ENCODE data around the gene FAM168B.
"Not testable (repeated sequence)": the region's sequence is repeated elsewhere in the genome, so short reads cannot be mapped to it uniquely, and the experiment has no call there.

FAM168B gene

DNA sequence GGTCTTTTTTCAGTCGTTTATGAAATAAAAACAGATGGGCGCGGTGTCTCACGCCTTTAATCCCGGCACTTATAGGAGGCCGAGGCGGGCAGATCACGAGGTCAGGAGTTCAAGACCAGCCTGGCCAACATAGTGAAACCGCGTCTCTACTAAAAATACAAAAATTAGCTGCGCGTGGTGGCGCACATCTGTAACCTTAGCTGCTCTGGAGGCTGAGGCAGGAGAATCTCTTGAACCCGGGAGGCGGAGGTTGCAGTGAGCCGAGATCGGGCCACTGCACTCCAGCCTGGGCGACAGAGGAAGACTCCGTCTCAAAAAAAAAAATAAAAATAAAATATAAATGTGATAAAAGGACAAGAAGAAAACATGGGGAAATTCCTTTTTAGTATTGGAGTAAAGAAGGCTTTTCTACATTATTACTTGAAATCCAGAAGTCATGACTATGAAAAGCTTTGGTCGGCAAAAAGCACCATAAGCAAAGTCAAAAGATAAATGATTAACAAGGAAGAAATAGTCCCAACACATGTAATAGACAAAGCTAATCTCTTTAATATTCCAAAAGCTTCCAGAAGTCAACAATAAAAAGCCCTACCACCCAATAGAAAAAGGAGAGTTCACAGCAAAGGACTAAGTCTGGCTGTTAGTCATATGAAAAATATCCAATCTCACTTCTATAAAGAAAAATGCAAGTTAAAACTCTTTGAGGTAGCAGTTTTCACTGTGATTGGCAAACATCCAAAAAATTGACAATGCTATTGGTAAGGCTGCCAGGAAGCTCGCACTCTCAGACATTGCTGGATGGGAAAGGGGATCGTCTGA lies 1.4 kb upstream of the FAM168B start:
- peak; percentile 51 for DNase-seq (ENCODE audit: low spot score)

DNA sequence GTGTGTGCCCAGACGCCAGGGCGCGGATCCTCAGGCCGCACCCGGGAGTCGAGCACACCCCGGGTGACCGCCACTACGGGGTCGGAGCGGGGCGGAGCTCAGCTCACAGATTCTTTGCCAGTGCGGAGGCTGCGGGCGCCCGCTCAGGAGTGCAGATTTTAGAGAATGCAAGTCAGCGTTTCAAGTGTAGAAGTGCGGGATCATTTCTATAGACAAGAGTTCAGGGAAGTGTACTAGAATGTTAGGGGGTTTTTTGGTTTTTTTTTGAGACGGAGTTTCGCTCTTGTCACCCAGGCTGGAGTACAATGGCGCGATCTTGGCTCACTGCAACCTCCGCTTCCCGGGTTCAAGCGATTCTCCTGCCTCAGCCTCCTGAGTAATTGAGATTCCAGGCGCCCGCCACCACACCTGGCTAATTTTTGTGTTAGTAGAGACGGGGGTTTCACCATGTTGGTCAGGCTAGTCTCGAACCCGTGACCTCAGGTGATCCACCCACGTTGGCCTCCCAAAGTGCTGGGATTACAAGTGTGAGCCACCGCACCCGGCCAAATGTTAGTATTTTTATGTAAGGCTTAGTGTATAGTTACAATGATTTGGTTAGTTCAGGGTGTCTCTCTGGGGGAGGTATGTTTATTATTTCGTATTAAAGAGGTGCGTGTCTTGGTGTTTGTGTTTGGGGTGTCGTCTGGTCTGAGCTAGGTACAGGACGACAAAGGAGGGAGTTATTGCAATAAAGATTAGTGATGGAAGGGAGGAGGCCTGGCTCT lies 619 bp upstream of the FAM168B start:
- DNase-seq (ENCODE audit: low spot score) = no peak

DNA sequence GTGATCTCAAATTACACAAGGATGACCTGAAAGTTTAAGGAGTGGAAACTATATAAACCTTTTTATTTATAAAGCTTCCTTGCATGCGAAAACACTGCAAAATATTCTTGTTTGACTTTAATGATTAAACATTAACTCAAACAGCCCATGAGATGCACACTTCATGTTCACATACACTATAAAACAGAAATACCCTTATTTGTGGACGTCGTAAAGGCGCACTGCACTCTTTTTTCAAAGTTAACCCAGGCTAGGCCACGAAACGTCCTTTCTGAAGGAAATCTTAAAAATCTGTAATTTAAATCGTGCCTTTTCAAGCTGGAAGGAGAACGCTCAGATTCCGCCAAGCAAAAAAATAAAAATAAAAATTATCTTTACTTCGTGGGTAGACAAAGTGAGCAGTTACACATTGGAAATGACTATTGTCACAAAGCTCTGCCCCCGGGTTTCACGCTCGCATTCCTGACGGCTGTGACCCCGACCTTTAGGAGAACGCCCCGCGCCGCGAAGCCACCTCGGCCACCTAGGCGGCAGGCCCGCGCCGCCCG lies 728 bp downstream of the FAM168B start:
- DNase-seq (ENCODE audit: low spot score) = peak; percentile 35

DNA sequence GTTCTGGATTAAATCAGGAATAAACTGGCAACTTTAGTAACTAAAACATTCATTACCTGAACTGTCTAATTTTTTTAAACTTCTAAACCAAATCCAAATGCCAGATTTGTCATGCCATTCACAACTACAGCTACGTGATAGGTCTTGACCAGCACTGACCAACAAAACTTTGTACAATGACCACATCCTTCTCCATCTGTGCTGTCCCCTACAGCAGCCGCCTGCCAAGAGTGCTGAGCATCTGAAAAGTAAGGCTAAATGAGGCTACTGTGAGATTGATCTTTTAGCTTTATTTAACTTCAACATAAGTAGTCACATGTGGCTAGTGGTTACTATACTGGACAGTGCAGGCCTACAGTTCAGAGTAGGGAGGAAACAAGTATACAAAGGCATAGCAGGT lies 7.6 kb downstream of the FAM168B start:
- DNase-seq (ENCODE audit: low spot score) = no peak

GRCh38 chr2:131081190-131081589 lies 12.1 kb downstream of the FAM168B start:
- DNase-seq (ENCODE audit: low spot score) = no peak

- DNase-seq (ENCODE audit: low spot score) = not testable (repeated sequence)
These were observed 13.3 kb downstream of the FAM168B start for GRCh38 chr2:131079931-131080330.

DNA sequence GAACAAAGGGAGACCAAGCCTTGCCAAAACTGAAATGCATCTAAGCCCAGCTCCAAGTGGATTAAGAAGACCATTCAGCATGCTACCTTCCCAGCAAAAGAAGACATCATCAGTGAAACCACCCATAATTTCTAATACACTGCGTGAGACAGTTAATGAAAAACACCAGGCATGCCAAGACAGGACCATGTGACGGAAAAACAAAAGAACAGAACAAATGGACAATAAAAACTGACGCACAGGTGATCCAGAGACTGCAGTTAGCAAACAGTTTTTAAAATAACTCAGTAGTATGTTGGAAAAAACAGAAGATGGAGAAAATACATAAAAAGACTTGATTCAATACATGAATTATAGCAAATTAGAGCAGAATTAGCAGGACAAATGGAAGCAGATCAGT lies 15.3 kb downstream of the FAM168B start:
- no peak for DNase-seq (ENCODE audit: low spot score)

GRCh38 chr2:131077182-131077846 lies 15.9 kb downstream of the FAM168B start:
- no peak for DNase-seq (ENCODE audit: low spot score)

- DNase-seq (ENCODE audit: low spot score) = no peak
These were observed 16.6 kb downstream of the FAM168B start for GRCh38 chr2:131076707-131077106.

DNA sequence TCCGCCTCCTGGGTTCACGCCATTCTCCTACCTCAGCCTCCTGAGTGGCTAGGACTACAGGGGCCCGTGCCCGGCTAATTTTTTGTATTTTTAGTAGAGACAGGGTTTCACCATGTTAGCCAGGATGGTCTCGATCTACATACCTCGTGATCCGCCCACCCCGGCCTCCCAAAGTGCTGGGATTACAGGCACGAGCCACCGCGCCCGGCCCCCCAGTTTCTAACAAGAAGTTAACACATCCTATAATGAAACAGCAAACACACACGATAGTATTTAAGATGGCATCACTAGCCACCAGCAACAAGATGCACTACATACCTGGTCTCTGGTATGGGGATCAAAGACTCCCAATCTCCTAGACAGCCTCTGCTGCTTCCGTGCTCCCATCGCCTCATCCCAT lies 17.7 kb downstream of the FAM168B start:
- not testable (repeated sequence) for DNase-seq (ENCODE audit: low spot score)

GRCh38 chr2:131068172-131068571 lies 25.1 kb downstream of the FAM168B start:
- DNase-seq (ENCODE audit: low spot score) = not testable (repeated sequence)

GRCh38 chr2:131067465-131068125 lies 25.7 kb downstream of the FAM168B start:
- DNase-seq (ENCODE audit: low spot score) = no peak

DNA sequence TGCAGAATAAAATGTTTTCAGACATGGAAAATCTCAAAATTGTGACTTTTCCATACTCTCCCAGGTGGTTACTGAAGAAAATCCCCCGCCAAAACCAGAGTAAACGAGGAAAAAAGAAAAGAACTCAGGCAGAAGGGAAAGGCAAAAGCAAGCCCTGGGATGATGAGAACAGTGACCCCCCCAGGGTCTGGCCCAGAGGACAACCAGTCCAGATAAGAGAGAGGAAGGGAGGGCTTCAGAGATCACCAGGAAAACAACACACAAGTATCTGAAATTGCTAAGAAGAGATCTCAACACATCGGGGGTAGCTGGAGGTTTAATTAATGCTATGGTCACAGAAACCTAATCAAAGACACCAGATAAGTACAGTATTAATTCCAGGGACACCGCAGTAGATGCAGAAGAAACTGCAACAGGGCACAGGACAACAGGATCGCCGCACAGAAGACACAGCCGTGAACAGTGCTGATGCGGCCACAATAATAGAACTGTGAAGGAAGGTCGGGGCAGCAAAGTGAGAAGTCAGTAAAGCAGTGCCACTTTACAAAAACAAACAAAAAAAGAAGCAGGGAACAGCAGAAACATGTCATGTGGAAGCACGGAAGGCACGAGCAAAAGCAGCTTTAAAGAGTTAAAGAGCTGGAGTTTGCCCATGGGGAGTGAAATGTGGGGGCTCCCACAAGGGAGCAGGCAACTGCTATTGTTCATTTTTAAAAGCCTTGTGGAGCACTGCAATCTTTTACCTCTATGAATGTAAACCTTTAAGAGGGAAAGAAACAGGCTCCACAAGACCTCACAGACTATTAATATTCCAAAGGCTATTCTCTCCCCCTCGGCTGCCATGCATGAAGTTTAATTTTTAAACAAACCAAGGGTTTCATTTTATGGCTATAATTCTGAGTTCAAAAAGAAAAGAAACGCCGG lies 28.4 kb downstream of the FAM168B start:
- no peak for DNase-seq (ENCODE audit: low spot score)

GRCh38 chr2:131063501-131064283 lies 29.6 kb downstream of the FAM168B start:
- DNase-seq (ENCODE audit: low spot score) = no peak

DNA sequence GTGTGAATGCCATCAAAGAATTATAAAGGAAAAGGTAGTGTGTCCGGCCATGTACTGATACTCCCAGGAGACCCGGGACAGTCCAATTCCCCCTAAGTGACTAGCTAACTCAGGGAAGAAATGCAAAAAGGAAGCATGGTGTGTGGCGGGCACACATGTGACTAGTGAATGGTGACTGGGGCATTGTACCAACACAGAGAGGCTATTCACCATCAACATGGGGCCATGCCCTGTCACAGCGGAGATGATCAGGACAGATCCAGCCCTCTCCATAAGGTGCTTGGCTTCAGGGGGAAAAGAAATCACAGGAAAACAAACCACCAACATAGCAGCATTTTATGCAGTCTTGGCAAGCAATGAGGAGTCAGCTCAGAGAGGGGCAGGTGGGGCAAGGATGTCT lies 34.3 kb downstream of the FAM168B start:
- no peak for DNase-seq (ENCODE audit: low spot score)

DNA sequence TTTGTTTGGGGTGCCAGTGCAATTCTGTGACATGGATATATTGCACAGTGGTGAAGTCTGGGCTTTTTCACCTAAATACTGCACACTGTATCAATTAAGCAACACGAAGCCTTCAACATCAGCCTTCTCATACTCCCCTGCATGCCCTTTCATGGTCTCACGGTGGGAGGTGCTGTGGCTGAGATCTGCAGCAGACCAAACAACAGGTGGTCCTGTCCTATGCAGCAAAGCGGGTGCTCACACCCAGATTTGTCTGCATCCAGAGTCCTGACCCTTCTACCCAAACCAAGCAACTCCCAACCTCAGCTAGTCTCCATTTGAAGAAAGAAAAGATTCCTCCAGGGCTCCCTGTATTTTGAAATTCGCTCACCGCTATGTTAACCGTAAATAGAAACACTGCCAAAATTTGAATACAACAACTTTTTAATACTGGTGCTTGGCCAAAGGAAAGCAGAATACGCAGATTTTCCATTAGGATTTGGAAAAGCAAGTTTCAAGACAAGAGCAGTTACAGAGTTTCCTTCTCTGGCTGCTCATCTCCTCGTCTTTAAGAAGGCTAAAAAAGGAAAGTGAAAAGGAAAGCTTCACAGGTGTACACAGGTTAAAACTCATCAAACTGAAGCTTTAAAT lies 34.9 kb downstream of the FAM168B start:
- no peak for DNase-seq (ENCODE audit: low spot score)

- DNase-seq (ENCODE audit: low spot score) = no peak
These were observed 36.4 kb downstream of the FAM168B start for GRCh38 chr2:131056932-131057287.

- DNase-seq (ENCODE audit: low spot score) = no peak
These were observed 36.9 kb downstream of the FAM168B start for GRCh38 chr2:131056204-131056931.
